GM12874 (cell line): ENCODE data around the gene MAG.

Source experiments
- TF ChIP-seq, protein P1 (sequence below): IDR thresholded peaks from 2 replicates; pipeline ENCODE4 v1.5.1; 2011; ENCODE audit warnings: low read depth, mild to moderate bottlenecking, control low read depth, low read length, moderate library complexity; ENCODE audit not compliant: insufficient read depth

MAG gene

DNA sequence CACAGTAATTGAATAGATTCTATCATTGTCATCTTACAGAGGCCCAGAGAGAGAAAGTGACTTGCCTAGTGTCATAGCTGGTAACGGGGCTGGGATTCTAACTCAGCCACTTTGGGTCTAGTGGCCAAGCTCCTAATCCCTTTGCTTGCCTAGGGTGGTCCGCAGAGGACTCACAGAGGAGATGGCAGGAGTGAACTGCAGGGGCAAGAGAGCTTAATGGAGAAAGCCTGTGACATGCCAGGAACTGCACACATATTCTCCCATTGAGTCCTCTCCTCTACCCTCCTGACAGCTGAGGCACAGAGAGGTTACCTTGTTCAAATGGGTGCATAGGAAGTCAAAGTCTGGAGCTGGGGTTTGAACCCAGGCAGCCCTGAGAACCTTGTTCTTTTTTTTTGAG, 40.5 kb upstream of the MAG start:
- TF ChIP-seq, protein P1, sequence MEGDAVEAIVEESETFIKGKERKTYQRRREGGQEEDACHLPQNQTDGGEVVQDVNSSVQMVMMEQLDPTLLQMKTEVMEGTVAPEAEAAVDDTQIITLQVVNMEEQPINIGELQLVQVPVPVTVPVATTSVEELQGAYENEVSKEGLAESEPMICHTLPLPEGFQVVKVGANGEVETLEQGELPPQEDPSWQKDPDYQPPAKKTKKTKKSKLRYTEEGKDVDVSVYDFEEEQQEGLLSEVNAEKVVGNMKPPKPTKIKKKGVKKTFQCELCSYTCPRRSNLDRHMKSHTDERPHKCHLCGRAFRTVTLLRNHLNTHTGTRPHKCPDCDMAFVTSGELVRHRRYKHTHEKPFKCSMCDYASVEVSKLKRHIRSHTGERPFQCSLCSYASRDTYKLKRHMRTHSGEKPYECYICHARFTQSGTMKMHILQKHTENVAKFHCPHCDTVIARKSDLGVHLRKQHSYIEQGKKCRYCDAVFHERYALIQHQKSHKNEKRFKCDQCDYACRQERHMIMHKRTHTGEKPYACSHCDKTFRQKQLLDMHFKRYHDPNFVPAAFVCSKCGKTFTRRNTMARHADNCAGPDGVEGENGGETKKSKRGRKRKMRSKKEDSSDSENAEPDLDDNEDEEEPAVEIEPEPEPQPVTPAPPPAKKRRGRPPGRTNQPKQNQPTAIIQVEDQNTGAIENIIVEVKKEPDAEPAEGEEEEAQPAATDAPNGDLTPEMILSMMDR: no peak

- TF ChIP-seq, protein P1: no peak
Observed at GRCh38 chr19:35253316-35254286, 38.4 kb upstream of the MAG start.

GRCh38 chr19:35254341-35255297, 37.3 kb upstream of the MAG start:
- TF ChIP-seq, protein P1: no peak

- TF ChIP-seq, protein P1: no peak
Observed at GRCh38 chr19:35256566-35256965, 35.4 kb upstream of the MAG start.

DNA sequence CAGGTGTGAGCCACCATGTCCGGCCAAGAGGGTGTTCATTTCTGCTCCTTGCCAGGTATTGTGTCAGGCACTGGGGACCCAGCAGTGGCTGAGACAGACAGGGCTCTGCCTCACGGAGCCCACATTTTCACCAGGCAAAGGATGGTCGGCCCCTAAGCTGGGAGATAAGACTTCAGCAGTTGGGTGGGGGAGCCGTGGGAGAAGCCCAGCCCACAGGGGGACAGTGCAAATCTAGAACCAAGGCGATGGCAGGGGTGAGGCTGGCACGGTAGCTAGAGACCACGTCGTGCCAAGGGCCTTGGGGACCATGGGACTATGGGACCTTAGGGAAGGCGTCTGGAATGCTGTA, 34.9 kb upstream of the MAG start:
- TF ChIP-seq, protein P1: no peak

DNA sequence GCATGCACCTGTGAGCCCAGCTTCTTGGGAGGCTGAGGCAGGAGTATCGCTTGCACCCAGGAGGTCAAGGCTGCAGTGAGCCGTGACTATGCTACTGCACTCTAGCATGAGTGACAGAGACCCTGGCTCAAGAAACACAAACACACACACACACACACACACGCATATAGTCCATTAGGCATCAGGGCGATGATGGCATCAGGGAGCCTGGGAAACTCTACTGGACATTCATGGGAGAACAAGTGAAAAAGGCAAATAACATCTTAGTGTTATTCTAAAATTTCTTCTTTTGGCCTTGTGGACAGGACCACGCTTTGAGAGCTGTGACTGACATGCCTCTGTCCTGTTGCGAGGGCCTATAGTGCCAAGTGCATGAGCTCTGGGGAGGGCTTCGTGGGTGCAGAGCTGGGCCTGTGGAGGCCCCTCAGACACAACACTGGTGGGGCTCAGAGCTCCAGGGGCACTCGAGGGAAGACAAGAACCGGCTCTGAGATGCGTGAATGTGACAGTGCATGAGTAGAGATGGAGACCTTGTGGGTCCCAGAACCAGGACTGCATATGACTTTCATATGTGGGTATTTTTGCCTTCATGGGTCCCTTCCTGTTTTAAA, 31.2 kb upstream of the MAG start:
- TF ChIP-seq, protein P1: no peak
